H9 (cell line): ENCODE data around the gene ENOX2. TPM values are rescaled to one million over a fixed set of nuclear protein-coding genes. Genes with fewer than 3 reads are reported as not detected.

ENCODE experiments used
- DNase-seq: peaks from one replicate; pipeline ENCODE4 v3.0.0-alpha.2; 2017
- H2AFZ ChIP-seq: one replicate; pipeline ENCODE4 v1.6.1; 2013; ENCODE audit warnings: mild to moderate bottlenecking, low read length, control low read depth, moderate library complexity
- H2AK5ac ChIP-seq: 2 replicates; pipeline ENCODE4 v1.6.1; 2013; ENCODE audit warnings: low read length, control low read depth, mixed read lengths; ENCODE audit not compliant: insufficient read length
- H2BK120ac ChIP-seq: one replicate; pipeline ENCODE4 v1.6.1; 2013; ENCODE audit warnings: low read depth, mild to moderate bottlenecking, low read length, control low read depth, inconsistent platforms; ENCODE audit not compliant: poor library complexity, severe bottlenecking
- H2BK12ac ChIP-seq: 2 replicates; pipeline ENCODE4 v1.6.1; 2013; ENCODE audit warnings: low read length, control low read depth, mixed read lengths, low read depth; ENCODE audit not compliant: insufficient read length
- H2BK15ac ChIP-seq: 2 replicates; pipeline ENCODE4 v1.6.1; 2013; ENCODE audit warnings: low read depth, low read length, control low read depth
- H2BK20ac ChIP-seq: one replicate; pipeline ENCODE4 v1.6.1; 2013; ENCODE audit warnings: low read depth, mild to moderate bottlenecking, low read length, control low read depth, inconsistent platforms; ENCODE audit not compliant: poor library complexity, severe bottlenecking
- H2BK5ac ChIP-seq: 2 replicates; pipeline ENCODE4 v1.6.1; 2013; ENCODE audit warnings: low read length, control low read depth, mixed read lengths; ENCODE audit not compliant: insufficient read length
- H3K14ac ChIP-seq: 2 replicates; pipeline ENCODE4 v1.6.1; 2013; ENCODE audit warnings: low read length, control low read depth; ENCODE audit not compliant: insufficient read depth
- H3K18ac ChIP-seq: 2 replicates; pipeline ENCODE4 v1.6.1; 2013; ENCODE audit warnings: low read depth, mild to moderate bottlenecking, mixed read lengths, low read length, control low read depth; ENCODE audit not compliant: insufficient read length
- H3K23ac ChIP-seq: 2 replicates; pipeline ENCODE4 v1.6.1; 2013; ENCODE audit warnings: low read length, control low read depth, mixed read lengths, low read depth; ENCODE audit not compliant: insufficient read length
- H3K23me2 ChIP-seq: 2 replicates; pipeline ENCODE4 v1.6.1; 2013; ENCODE audit warnings: low read depth, mild to moderate bottlenecking, mixed read lengths, low read length, control low read depth; ENCODE audit not compliant: insufficient read length, poor library complexity, severe bottlenecking
- H3K27ac ChIP-seq: 2 replicates; pipeline ENCODE4 v1.5.1; 2013; ENCODE audit warnings: low read length, control low read depth, mixed read lengths, low read depth; ENCODE audit not compliant: insufficient read length
- H3K27me3 ChIP-seq: 2 replicates; pipeline ENCODE4 v1.6.1; 2013; ENCODE audit warnings: low read length, control low read depth, inconsistent platforms; ENCODE audit not compliant: insufficient read depth
- H3K4ac ChIP-seq: 2 replicates; pipeline ENCODE4 v1.6.1; 2013; ENCODE audit warnings: low read depth, mild to moderate bottlenecking, control low read depth, inconsistent platforms, low read length, moderate library complexity
- H3K4me1 ChIP-seq: 2 replicates; pipeline ENCODE4 v1.6.1; 2013; ENCODE audit warnings: low read length, control low read depth, inconsistent platforms; ENCODE audit not compliant: insufficient read depth
- H3K4me2 ChIP-seq: 2 replicates; pipeline ENCODE4 v1.6.1; 2013; ENCODE audit warnings: low read length, control low read depth, mixed read lengths; ENCODE audit not compliant: insufficient read length, insufficient read depth
- H3K56ac ChIP-seq: 2 replicates; pipeline ENCODE4 v1.6.1; 2013; ENCODE audit warnings: low read depth, mild to moderate bottlenecking, mixed read lengths, low read length, control low read depth; ENCODE audit not compliant: insufficient read length
- H3K79me1 ChIP-seq: 2 replicates; pipeline ENCODE4 v1.6.1; 2013; ENCODE audit warnings: low read depth, mild to moderate bottlenecking, moderate library complexity, low read length, control low read depth, inconsistent platforms; ENCODE audit not compliant: insufficient read depth, poor library complexity, severe bottlenecking
- H3K79me2 ChIP-seq: 2 replicates; pipeline ENCODE4 v1.6.1; 2013; ENCODE audit warnings: low read length, control low read depth, inconsistent platforms; ENCODE audit not compliant: insufficient read depth
- H3K9ac ChIP-seq: 2 replicates; pipeline ENCODE4 v1.6.1; 2013; ENCODE audit warnings: low read length, control low read depth, mixed read lengths; ENCODE audit not compliant: insufficient read length; ENCODE audit errors: extremely low read depth
- H3K9me3 ChIP-seq: one replicate; pipeline ENCODE4 v1.6.1; 2013; ENCODE audit warnings: low read depth, low read length, inconsistent platforms; ENCODE audit not compliant: control insufficient read depth
- H3T11ph ChIP-seq: one replicate; pipeline ENCODE4 v1.6.1; 2013; ENCODE audit warnings: mild to moderate bottlenecking, low read length, control low read depth, inconsistent platforms
- H4K20me1 ChIP-seq: one replicate; pipeline ENCODE4 v1.6.1; 2013; ENCODE audit not compliant: control insufficient read depth, insufficient read length, insufficient read depth
- H4K5ac ChIP-seq: 2 replicates; pipeline ENCODE4 v1.6.1; 2013; ENCODE audit warnings: low read depth, mild to moderate bottlenecking, mixed read lengths, low read length, control low read depth; ENCODE audit not compliant: insufficient read length
- H4K8ac ChIP-seq: replicated peaks from 2 replicates; pipeline ENCODE4 v1.6.1; 2013; ENCODE audit warnings: low read length, control low read depth, mixed read lengths, low read depth; ENCODE audit not compliant: insufficient read length
- H4K91ac ChIP-seq: 2 replicates; pipeline ENCODE4 v1.6.1; 2013; ENCODE audit warnings: low read depth, mild to moderate bottlenecking, moderate library complexity, mixed read lengths, low read length, control low read depth; ENCODE audit not compliant: insufficient read length
- H3K27ac Mint-ChIP-seq, 3 experiments: 2 replicates in 2 of 3; 3 replicates in 1 of 3; pipeline ENCODE4 v1.8.0; 2020 to 2021; ENCODE audit warnings: mixed read lengths in 3 of 3, mild to moderate bottlenecking in 1 of 3, moderate library complexity in 1 of 3
- H3K27me3 Mint-ChIP-seq: 2 replicates; pipeline ENCODE4 v1.8.0; 2021; ENCODE audit warnings: low read depth, mild to moderate bottlenecking, moderate library complexity, mixed read lengths
- H3K36me3 Mint-ChIP-seq, 3 experiments: 2 replicates in 2 of 3; 3 replicates in 1 of 3; pipeline ENCODE4 v1.8.0; 2020 to 2021; ENCODE audit warnings: low read depth in 3 of 3, mixed read lengths in 3 of 3; ENCODE audit not compliant: insufficient read depth in 1 of 3
- H3K4me1 Mint-ChIP-seq, 2 experiments: 2 replicates each; pipeline ENCODE4 v1.8.0; 2020; ENCODE audit warnings: mixed read lengths in 2 of 2
- H3K4me3 Mint-ChIP-seq, 2 experiments: 2 replicates in 1 of 2; 3 replicates in 1 of 2; pipeline ENCODE4 v1.8.0; 2020 to 2021; ENCODE audit warnings: mild to moderate bottlenecking in 2 of 2, mixed read lengths in 2 of 2, moderate library complexity in 1 of 2
- H3K9me3 Mint-ChIP-seq, 2 experiments: 2 replicates in 1 of 2; 3 replicates in 1 of 2; pipeline ENCODE4 v1.8.0; 2020; ENCODE audit warnings: mild to moderate bottlenecking in 2 of 2, mixed read lengths in 2 of 2, moderate library complexity in 1 of 2
- CTCF ChIP-seq: fragments of 200-600 bp; sonication (generic); conservative IDR thresholded peaks from 3 replicates; pipeline ENCODE4 v1.8.0; 2021; ENCODE audit warnings: antibody characterized with exemption, mild to moderate bottlenecking
- WGBS: extraction: QIAGEN DNeasy Blood & Tissue Kit; methylation state at CpG from one replicate; pipeline ENCODE4 v1.1.7; 2013; ENCODE audit warnings: missing lambda C conversion rate, low lambda C conversion rate, mixed read lengths; ENCODE audit not compliant: insufficient read length; ENCODE audit errors: extremely low coverage; 5-methylcytosine and 5-hydroxymethylcytosine counted together
- total RNA-seq: library from RNA; stranded (reverse); gene quantifications from 2 replicates; pipeline ENCODE4 v1.2.1, GENCODE V29; 2021

ENOX2 gene
- total RNA-seq, 1 experiment from 2014 or later, result 17.7 TPM

- Histone ChIP-seq H3K23me2 (no peaks in the 10 kb centered on the region), H3T11ph (no peak overlapping the region), H4K91ac (no peak overlapping the region), H3K4me2 (no peak overlapping the region), H4K20me1 (no peaks in the 10 kb centered on the region), H2BK20ac (no peak overlapping the region), H3K79me1 (no peaks in the 10 kb centered on the region), H2BK5ac (no peak overlapping the region), H4K8ac (no peak overlapping the region), H3K27me3 (no peaks in the 10 kb centered on the region), H3K18ac (no peak overlapping the region), H3K9ac (no peak overlapping the region), H2AK5ac (no peak overlapping the region), H3K4ac (no peak overlapping the region), H4K5ac (no peak overlapping the region), H3K9me3 (no peaks in the 10 kb centered on the region), H3K14ac (no peak overlapping the region), H2BK120ac (no peak overlapping the region), H2BK12ac (no peak overlapping the region), H3K4me1 (no peaks in the 10 kb centered on the region), H3K23ac (no peak overlapping the region), H3K56ac (no peak overlapping the region), H3K79me2 (no peaks in the 10 kb centered on the region), H3K27ac (no peak overlapping the region), H2AFZ (no peak overlapping the region), H2BK15ac (no peak overlapping the region)
- Mint-ChIP-seq H3K27me3 (no peaks in the 10 kb centered on the region), H3K4me1 (peaks cover 14 to 17% of the 10 kb centered on the region in 2 experiments), H3K27ac (no peak overlapping the region), H3K36me3 (no peaks in the 10 kb centered on the region), H3K9me3 (peaks cover 0 to 3% of the 10 kb centered on the region in 2 experiments; a peak in 1 of 5 replicates), H3K4me3 (no peak overlapping the region)
- no peak for DNase-seq
- no CpG with 5 or more reads among the region's 4 CpGs for WGBS
- TF ChIP-seq CTCF, result no peak
Measured at GRCh38 chrX:130788786-130789581, 114.0 kb downstream of the ENOX2 start.
